ENCODE results near the gene FAM229B.
"Not testable (repeated sequence)": the region's sequence is repeated elsewhere in the genome, so short reads cannot be mapped to it uniquely, and the experiment has no call there.

Gene FAM229B

GRCh38 chr6:112065426-112065986 lies 21.9 kb upstream of the FAM229B start:
- DNase-seq, result no peak

DNA sequence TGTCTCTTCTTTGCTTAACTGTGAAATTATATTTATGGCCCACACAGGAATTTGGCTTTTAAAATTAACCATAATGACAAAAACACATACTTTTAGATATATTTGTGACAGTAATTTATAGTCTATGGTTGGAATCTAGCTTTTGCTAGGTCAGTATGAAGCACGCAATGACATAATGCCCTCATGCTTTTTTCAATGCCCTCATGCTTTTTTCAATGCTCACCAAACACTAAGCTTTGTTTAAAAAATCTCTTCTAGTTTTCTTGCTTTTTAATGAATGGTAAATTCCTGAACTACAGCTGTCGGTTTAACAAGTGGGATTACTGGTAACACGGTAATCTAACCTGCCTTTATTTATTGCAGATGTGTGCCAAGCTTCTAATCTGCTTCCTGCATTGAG lies 20.8 kb upstream of the FAM229B start:
- DNase-seq, result no peak

- DNase-seq, result no peak
Observed at GRCh38 chr6:112081569-112081968, 5.8 kb upstream of the FAM229B start.

DNA sequence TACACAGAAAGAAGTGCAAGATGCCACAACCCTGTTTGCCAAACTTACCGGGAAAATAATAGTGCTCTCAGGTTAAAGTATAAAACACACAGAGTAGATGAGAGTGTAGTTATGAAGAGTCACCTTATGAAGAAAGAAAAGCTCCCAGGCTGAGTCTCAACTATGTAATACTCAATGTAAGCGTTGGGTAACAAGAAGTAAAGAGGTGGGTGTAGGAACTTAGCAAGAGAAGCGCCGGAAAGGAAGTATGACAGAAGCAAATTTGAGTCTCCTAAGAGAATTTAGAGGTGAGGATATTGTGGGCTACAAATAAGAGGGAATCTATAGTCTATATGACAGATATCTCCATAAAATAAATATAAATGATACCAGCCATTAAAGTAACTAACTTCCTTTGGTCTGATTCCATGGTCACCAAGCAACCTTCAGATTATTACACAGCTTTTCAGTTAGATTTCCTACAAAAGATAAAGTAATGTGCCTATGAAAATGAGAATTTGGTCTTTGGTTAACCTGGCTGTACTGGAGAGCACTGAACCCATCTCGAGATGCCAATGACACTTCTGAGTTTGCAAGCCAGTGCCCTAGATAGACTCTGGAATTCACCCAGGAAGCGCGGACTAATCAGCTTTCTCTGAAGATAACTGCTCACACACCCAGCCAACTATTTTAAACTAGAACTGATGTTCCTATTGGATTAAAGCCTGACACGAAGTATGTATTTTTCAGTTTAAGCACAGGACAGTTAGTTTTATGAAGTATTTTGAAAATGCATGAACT lies 1.9 kb upstream of the FAM229B start:
- DNase-seq, result no peak

GRCh38 chr6:112086744-112087135 lies 651 bp upstream of the FAM229B start:
- DNase-seq, result no peak

- DNase-seq, result no peak
Observed at GRCh38 chr6:112087916-112088315, 525 bp downstream of the FAM229B start.

DNA sequence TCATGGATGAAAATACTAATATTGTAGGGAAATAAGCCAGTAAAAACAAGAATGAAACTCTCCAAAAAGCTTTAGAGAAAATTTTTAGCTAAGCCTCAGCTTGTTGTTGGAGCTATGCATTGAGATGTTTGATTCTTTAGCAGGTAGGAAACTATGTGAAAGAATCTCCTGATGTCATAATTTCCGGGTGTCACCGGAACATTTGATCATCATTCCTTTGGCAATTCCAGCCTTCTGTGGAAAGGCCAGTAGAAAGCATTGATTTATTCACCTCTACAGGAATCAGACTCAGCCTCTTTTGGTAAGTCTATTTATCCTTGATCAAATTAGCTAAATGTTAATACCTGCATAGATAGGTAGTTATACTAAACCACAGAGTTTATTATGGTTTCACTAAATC lies 9.5 kb downstream of the FAM229B start:
- no peak for DNase-seq

- DNase-seq, result no peak
Observed at GRCh38 chr6:112100561-112100960, 13.2 kb downstream of the FAM229B start.

DNA sequence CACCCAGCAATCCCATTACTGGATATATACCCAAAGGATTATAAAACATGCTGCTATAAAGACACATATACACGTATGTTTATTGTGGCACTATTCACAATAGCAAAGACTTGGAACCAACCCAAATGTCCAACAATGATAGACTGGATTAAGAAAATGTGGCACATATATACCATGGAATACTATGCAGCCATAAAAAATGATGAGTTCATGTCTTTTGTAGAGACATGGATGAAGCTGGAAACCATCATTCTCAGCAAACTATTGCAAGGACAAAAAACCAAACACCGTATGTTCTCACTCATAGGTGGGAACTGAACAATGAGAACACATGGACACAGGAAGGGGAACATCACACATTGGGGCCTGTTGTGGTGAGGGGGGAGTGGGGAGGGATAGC lies 18.6 kb downstream of the FAM229B start:
- DNase-seq, result not testable (repeated sequence)

DNA sequence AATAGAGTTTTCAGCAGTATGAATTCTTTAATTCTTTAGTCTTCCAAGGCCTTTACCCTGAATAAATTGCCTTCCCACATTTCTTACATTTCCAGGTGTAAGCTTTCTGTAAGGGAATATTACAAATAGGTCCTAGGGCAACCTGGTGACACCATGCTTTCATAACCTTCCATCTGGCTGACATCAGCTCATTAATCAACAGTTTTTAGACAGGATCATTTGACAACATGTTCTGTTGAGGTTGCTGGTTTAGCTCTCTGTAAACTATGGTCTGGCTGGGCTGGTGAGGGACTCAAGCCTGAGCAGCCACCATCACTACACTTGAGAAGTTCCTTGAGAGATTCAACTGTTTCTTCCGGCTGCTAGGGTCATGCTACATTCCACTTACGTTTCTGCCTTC lies 19.2 kb downstream of the FAM229B start:
- DNase-seq, result no peak

DNA sequence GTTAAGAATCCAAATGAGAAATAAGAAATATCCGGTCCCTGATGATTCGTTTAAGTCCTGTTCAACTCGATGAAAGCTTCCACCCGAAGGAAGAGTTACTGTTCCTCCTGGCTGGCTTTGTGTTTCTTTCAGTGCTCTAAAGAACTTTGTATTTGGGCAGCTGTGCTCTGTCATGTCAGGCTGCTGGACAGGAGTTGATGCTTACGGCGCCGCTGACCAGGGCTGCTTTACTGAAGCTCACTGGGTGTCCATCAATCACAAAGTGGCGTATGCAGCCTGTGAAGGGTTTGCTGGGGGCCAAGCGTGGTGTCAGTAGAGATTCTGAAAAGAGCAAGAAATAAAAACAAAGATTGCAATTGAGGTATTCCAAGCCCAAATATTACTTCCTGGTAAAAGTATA lies 21.9 kb downstream of the FAM229B start:
- no peak for DNase-seq

DNA sequence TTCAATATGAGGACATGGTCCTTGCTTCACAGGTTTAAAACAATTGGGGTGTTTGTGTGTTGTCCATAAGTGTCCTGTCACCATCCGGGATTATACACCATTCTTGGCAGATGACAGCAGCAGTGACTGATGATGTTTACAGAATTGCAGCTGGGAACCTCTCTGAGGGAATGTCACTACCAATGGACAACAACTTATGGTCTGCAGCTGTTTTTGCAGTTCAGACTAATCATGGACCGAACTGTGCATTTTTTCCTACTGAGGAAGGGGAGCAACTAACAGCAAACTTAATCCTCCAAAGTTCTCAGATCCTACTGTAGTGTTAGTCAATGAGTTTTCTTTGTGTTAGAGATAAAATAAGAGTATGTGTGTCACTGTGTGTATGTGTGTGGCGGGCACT lies 26.0 kb downstream of the FAM229B start:
- no peak for DNase-seq

GRCh38 chr6:112113918-112114317 lies 26.5 kb downstream of the FAM229B start:
- DNase-seq, result no peak

DNA sequence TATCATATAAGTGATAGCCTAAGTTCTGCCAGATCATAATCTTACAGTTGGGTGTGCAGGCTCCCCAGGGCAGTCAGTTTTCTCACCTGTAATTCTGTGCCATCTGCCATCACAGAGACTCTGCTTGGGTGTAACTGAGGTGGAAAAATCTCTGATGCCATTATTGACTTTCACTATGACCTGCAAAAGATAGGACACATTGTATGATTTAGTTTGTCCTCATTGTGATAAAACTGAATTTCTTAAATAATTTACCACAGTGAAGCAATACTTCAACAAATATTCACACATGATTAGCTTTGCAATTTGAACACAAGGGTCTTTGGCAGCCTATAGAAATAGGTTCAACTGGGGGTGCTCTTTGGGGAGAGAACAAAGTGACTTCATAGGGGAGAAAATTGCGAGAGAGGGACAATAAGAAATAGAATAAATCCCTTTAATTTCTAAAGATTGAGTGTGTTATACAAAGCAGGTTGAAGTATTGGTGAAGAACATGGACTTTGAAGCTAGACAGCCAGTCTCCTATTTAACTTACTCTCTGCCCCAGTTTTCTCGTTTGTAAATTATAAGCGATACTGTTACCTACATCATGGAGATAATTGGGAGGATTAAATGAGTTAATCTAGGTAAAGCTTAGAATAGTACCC lies 27.3 kb downstream of the FAM229B start:
- no peak for DNase-seq

GRCh38 chr6:112116221-112116620 lies 28.8 kb downstream of the FAM229B start:
- no peak for DNase-seq

DNA sequence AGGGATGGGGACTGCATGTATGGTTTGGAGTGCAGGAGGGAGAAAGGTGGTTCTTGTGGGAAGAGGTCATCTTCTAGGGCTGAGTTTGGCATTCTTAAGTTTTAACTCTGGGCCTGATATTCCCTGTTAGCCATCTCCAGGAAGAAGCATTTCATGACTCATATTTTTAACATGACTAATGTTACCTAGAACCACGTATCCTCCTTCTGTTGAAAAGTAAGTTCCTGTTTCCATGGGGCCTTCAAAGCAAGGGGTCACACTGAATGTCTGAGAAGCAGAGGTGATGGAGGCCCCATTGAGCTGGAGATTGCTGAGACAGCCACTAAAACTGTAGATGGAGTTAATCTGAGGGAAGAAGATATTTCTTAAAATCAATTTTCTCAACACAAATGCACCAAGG lies 30.2 kb downstream of the FAM229B start:
- DNase-seq, result no peak

DNA sequence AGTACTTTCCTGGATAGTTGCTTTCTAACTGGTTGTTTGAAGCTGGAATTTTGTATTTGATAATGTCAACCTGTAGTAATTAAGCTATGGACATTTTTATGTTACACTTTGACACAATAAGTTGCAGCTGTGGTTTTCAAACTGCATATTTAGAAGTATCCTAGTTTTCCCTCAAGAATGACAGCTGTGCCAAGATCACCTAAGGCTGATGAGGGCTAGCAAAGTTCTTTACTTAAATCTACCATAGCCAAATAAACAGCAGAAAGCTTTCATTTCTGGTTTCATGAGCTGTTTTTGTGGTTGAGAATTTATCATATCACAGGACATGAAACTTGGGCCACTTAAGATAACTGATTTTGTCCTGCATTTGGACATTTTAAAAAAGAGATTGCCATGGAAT lies 30.6 kb downstream of the FAM229B start:
- DNase-seq, result no peak

DNA sequence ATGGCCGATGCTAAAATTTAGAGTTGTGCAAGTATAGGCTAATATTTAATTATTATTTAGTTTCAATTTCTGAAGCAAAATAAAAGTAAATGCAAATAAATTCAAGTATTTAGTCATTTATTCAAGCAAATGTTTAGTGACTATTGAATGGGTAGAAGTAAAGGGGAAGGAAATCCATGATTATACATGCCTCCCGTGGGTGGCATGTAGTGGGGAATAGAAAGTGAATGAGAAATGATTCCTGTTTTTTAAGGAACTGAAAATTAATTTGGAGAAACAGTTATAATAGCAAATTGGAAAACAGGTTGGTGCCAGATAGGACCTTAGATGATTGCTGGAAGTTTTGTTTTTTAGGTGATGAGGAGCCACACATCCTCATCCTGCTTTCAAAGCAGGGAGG lies 35.4 kb downstream of the FAM229B start:
- DNase-seq, result no peak

GRCh38 chr6:112123982-112124381 lies 36.6 kb downstream of the FAM229B start:
- no peak for DNase-seq

DNA sequence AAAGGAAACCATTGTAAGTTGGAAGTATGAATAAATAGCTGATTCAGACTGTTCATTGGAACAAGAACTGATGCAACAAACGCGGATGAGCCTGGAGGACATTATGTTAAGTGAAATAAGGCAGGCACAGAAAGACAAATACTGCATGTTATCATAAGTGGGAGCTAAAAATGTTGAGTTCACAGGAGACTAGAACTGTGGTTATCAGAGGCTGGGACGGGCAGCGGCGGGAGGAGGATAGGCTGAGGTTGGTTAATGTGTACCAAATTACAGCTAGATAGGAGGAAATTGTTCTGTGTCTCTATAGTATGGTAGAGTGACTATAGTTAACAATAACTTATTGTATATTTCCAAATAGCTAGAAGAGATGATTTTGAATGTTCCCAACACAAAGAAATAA lies 40.8 kb downstream of the FAM229B start:
- DNase-seq, result no peak

DNA sequence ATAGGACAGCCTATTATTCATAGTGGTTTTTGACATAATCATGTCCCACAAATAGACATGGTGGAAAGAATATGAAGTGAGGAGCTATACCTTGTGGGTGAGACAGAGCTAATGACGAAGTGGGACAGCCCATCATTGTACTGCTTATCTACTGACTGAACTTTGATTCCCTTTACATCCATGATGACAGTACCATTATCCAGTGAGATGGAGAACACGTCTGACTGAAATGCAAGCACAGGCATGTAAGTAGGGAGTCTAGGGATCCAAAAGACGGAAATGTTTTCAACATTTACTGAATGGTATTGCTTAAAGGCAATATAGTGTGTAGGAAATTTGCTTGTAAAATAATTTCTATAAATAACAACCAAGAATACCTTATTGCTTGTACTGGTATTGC lies 43.5 kb downstream of the FAM229B start:
- DNase-seq, result no peak

DNA sequence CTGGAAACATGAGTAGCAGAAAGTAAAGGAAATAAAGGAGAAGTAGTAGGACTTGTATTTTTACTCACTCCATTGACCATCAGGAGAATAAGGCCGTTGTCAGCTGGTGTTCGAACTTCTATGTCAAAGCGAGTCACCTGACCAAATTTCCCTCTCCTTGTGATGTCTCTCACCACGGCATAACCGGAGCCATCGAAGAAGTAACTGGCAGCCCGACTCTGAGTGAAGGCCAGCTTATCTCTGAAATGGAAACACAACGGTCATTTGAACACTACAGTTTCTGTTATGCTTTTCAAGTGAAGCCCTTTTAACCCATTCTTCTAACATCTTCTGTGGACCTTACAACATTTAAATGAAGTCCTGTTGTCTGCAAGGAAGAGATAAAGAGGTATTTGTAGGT lies 51.7 kb downstream of the FAM229B start:
- DNase-seq, result no peak

DNA sequence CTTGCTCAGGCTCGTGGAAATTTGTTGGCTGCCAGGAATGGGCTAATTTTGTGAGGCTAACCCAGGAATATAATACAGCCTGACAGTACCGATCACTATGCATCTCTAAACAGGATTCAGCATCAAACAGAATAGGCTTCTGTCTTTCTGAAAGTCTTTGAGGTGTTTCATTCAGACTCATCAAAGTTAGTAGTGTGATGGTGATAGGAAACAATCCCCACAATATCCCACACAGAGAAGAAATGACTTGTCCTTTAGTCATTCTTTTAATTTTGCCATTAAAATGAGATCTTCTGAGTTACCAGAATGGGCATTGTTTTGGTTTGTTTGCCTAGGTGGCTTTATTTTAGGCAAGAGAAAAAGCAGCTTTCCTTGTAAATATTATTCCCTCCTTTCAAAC lies 54.3 kb downstream of the FAM229B start:
- DNase-seq, result no peak

DNA sequence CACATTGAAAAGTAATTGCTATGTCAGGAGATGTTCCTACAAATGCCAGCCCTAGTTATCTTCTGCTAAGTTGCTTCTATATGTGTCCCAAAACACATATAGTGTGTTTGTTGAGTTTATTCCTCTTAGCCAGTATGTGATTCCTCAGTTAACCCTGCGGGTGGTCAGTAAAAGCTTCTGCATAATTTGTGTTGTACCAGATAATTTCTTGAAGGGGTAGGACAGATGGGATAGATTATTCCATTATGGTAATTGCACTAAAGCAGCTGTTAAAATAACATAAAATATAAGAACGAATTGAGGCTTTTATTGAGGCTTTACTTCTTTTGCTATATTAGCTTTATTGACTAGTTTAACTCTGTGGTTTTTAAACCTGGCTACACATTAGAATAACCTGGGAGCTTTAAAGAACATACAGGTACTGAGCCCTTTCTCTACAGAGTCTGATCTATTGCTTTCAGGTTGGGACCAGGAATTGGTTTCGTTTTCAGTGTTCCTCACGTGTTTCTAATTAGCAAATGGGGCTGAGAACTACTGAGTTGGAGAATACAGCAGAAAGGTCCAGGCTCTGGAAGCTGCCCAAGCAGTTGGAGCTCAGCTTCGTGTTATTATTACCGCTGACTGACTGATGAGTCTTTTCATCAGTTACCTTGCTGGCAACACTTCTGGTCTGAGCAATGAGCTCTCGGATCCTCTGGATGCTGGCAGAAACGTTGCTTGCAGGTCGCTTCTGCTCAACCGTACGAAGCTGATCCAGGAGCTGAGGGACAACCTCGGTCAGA lies 56.9 kb downstream of the FAM229B start:
- no peak for DNase-seq

All from DMS153 (cell line).